ENCODE measurements around the gene SLC6A18. TPM values are rescaled to one million over a fixed set of nuclear protein-coding genes. Genes with fewer than 3 reads are reported as not detected.

Gene SLC6A18
- total RNA-seq, 4 donors from 2014 or later = not detected

DNA sequence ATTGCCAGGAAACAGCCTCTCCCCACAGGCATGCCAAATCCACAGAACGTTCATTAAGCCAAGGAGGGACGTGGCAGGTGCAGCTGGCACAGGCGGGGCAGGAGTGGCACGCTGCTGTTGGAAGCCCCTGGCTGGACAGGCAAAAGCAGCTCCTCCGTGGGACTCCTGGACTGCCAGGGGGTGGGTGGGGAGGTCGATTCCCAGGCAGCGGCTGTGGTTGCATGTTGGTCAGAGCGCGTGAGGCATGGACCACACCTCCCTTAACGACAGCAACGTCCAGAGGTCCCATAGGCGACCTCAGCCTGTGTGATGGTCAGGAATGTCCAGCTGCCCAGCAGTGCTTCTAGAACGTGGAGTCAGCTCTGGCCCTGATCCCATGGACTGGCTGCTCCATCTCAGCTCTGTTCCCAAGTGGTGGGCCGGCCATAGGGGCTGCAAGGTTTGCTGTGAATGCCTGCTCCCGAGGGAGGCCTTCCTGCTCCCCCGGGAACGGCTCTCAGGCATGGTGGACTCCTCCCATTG lies 16.9 kb upstream of the SLC6A18 start:
- no peaks in the 10 kb centered on the region for H3K4me1 ChIP-seq
- peaks cover 61% of the 10 kb centered on the region for H3K27me3 ChIP-seq
- WGBS, 2 donors (ENCODE audit: low coverage in 1 of 2) = 50 to 73% methylated on average over 2 to 6 of the region's 17 CpGs

DNA sequence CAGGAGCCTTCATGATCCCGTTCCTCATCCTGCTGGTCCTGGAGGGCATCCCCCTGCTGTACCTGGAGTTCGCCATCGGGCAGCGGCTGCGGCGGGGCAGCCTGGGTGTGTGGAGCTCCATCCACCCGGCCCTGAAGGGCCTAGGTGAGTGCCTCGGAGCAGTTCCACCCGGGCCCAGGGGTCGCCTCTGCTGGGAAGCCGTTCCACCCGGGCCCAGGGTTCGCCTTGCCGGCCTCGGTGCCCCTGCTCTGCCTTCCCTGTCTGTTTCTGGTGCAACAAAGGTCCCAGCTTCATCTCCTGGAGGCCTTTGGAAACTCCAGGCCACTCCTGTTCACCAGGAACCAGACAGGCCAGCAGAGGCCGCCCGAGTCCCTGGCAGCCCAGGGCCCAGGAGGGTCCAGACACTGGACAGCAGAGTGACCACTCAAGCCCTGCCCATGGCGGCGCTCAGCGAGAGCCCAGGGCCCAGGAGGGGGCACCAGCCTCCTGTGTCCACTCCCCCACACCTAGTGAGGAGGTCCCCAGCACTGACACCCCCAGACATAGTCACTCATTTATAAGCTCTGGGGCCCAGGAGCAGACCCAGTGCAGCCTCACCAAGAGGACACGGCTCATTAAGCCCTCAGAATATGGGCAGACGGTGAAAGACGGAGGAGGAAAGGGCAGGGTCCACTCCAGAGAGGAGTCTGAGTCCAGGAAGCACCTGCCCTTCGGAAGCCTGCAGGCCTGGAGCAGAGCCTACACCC lies 16.3 kb upstream of the SLC6A18 start:
- Histone ChIP-seq H3K36me3 (no peaks in the 10 kb centered on the region), H3K27ac (no peak overlapping the region), H3K9me3 (no peaks in the 10 kb centered on the region), H3K27me3 (peaks cover 60% of the 10 kb centered on the region), H3K4me3 (no peak overlapping the region), H3K4me1 (no peaks in the 10 kb centered on the region)
- WGBS, 2 donors (ENCODE audit: low coverage in 1 of 2) = 50 to 73% methylated on average over 1 to 3 of the region's 24 CpGs
- ATAC-seq = no peak
- TF ChIP-seq, protein P1, sequence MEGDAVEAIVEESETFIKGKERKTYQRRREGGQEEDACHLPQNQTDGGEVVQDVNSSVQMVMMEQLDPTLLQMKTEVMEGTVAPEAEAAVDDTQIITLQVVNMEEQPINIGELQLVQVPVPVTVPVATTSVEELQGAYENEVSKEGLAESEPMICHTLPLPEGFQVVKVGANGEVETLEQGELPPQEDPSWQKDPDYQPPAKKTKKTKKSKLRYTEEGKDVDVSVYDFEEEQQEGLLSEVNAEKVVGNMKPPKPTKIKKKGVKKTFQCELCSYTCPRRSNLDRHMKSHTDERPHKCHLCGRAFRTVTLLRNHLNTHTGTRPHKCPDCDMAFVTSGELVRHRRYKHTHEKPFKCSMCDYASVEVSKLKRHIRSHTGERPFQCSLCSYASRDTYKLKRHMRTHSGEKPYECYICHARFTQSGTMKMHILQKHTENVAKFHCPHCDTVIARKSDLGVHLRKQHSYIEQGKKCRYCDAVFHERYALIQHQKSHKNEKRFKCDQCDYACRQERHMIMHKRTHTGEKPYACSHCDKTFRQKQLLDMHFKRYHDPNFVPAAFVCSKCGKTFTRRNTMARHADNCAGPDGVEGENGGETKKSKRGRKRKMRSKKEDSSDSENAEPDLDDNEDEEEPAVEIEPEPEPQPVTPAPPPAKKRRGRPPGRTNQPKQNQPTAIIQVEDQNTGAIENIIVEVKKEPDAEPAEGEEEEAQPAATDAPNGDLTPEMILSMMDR (IDR thresholded peaks at IDR 0.05) = no peak
- TF ChIP-seq POLR2A (IDR thresholded peaks at IDR 0.05) = no peak
- no peak for TF ChIP-seq POLR2AphosphoS5 (IDR thresholded peaks at IDR 0.05)
- TF ChIP-seq EP300 (IDR thresholded peaks at IDR 0.05) = no peak

More for the DNA sequence above, 16.9 kb upstream of the SLC6A18 start:
- Histone ChIP-seq H3K36me3 (no peaks in the 10 kb centered on the region), H3K9me3 (no peaks in the 10 kb centered on the region), H3K4me3 (no peak overlapping the region), H3K27ac (no peak overlapping the region)
- no peak for ATAC-seq
- TF ChIP-seq POLR2A (IDR thresholded peaks at IDR 0.05) (no peak), EP300 (IDR thresholded peaks at IDR 0.05) (no peak), POLR2AphosphoS5 (IDR thresholded peaks at IDR 0.05) (no peak)
- TF ChIP-seq, protein P1 (IDR thresholded peaks at IDR 0.05) = no peak

DNA sequence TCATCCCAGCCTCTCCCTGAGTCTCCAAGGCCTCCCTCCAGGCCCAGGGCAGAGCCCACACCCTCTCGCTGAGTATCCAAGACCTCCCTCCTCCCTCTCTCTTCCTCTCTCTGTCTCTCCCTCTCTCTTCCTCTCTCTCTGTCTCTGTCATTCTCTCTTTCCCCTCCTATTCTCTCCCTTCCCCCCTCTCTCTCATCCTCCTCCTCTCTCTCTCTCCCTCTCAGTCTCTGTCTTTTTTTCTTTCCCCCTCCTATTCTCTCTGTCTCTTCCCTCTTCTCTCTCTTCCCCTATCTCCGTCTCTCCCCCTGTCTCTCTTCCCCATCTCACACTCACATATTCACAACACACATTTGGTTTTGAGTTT lies 15.7 kb upstream of the SLC6A18 start:
- TF ChIP-seq, protein P1 (IDR thresholded peaks at IDR 0.05) = no peak
- no peak for ATAC-seq
- peaks cover 60% of the 10 kb centered on the region for H3K27me3 ChIP-seq
- H3K36me3 ChIP-seq = no peaks in the 10 kb centered on the region
- WGBS, 2 donors (ENCODE audit: low coverage in 1 of 2) = 41 to 61% methylated on average over 2 of the region's 2 CpGs
- no peak overlapping the region for H3K27ac ChIP-seq
- H3K4me3 ChIP-seq = no peak overlapping the region
- no peaks in the 10 kb centered on the region for H3K9me3 ChIP-seq
- no peaks in the 10 kb centered on the region for H3K4me1 ChIP-seq

DNA sequence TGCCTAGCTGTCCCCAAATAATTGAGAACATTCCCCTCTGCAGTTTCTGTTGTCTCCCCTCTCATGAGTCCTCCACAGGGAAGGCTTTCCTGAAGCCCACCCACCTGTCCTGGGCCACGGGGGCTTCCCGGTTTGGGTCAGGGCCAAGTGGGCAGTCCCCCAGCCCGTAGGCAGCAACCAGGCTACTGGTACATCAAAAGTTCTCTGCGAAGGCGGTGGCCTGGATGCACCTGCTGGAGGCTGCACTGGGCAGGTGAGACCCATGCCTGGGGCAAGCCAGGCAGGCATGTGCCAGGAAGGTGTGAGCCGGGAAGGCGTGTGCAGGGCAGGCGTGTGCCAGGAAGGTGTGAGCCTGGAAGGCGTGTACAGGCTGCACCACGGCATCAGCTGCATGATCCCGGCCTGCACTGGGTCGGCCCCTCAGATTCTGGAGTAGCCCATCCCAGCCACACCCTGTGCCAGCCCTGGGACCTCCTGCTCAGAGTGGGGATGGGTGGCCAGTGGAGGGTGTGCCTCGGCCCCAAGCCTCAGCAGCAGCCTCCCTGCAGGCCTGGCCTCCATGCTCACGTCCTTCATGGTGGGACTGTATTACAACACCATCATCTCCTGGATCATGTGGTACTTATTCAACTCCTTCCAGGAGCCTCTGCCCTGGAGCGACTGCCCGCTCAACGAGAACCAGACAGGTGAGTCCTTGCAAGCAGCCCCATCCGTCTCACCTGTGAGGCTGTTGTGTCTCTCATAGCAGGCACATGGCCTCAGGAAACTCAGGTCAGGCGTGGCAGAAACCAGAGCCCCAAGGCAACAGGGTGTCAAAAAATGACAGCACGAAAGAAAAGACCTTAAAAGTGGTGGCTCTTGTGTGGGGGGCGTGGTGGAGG lies 15.0 kb upstream of the SLC6A18 start:
- Histone ChIP-seq H3K9me3 (no peaks in the 10 kb centered on the region), H3K36me3 (no peaks in the 10 kb centered on the region), H3K27ac (no peak overlapping the region), H3K27me3 (peaks cover 60% of the 10 kb centered on the region), H3K4me1 (no peaks in the 10 kb centered on the region), H3K4me3 (no peak overlapping the region)
- 58% methylated on average over 4 of the region's 21 CpGs; no CpG with 5 or more reads in 1 of the 2 donors for WGBS, 2 donors (ENCODE audit: low coverage in 1 of 2)
- TF ChIP-seq POLR2AphosphoS5 (IDR thresholded peaks at IDR 0.05) (no peak), EP300 (IDR thresholded peaks at IDR 0.05) (no peak), POLR2A (IDR thresholded peaks at IDR 0.05) (no peak)
- TF ChIP-seq, protein P1 (IDR thresholded peaks at IDR 0.05) = no peak
- no peak for ATAC-seq

Data from gastroesophageal sphincter (tissue), 4 donors.